Stimulated activated CD4-positive, alpha-beta T cell treated with anti-CD3 and anti-CD28 coated beads, Interleukin-1b, Interleukin-23, amount 100 ng/mL, for 48 hours (primary cell): ENCODE measurements around the gene NUMA1.

Source experiments
- DNase-seq: peaks from one replicate; pipeline ENCODE4 v3.0.0-alpha.2; 2020

NUMA1 gene

DNA sequence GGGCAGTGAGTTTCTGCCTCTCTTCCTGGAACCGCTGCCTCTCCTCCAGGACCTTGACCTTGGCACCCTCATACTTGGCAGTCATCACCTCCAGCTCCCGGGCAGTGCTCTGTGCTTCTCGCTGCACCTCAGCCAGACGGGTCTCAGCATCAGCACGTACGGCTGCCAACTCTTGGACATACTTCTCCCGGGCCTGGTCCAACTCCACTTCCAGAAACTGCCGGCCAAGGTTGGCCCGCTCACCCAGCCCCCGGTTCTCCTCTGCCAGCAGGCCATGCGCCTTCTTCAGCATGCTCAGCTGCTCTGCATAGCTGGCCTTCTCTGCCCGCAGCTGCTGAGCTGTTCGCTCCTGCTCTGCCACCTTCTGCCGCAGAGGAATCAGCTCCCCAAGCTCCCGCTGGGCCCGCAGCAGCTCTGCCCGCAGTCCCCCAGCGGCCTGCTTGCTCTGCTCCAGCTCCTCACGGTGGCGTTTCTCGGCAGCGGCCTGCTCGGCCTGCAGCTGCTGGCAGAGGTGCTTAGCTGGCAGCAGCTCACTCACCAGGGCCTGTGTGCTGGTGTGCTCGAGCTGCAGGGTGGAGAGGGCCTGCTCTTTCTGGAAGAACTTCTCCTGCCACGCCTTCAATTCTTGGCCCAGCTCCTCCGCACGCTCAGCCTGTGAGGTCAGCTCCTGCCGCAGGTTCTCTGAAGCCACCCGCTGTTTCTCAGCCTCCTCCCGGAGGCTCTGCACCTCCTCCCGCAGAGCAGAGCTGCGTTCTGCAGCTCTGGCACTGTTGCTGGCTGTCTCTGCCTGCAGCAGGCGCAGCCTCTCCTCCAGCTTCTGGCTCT is 67.2 kb downstream of the NUMA1 start:
- no peak for DNase-seq

DNA sequence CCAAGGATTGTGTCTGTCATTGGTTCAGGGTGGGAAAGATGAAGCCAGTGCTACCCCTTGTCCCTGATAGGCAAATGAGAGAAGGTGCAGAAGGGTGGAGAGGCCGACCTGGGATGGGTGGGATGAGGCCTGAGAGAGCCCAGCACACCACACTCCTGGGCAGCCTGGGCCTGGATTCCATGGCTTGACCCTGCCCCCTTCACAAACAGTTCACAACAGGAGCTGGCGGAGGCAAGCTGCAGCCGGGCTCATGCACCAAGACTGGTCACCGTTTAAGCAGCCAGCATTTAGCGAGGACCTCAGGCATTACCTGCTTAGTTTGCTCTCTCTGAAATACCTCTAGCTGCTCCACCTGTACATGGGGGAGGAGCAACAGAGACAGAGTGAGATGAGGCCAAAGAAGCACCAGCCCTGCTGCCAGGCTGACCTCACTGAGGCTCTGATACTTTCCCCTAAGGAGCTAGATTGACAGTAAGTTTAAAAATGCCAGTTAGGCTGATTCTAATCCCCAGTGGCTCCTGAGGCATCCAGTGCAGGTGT is 68.2 kb downstream of the NUMA1 start:
- DNase-seq = no peak

- DNase-seq = no peak
Observed at GRCh38 chr11:72010529-72011233, 69.7 kb downstream of the NUMA1 start.

GRCh38 chr11:72009156-72009555 is 71.2 kb downstream of the NUMA1 start:
- no peak for DNase-seq

- no peak for DNase-seq
Observed at GRCh38 chr11:72008728-72009127, 71.6 kb downstream of the NUMA1 start.

GRCh38 chr11:72007587-72007986 is 72.8 kb downstream of the NUMA1 start:
- no peak for DNase-seq

DNA sequence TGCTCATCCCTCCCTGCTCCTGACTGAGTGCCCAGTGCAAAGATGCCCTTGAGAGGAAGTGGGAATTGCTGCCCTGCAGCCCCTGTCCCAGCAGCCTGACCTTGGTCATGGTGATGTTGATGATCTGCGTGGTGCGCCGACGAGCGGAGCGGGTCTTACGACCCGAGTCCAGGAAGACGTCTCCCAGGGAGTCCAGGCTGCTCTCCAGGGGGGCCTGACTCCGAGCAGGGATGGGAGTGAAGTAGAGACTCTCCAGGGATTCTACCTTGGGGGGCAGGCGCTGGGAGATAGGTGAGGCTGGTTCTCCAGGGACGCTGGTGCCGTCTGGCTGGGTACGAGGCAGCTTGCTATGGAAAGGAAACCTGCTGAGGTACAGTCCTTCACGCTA is 73.3 kb downstream of the NUMA1 start:
- no peak for DNase-seq

DNA sequence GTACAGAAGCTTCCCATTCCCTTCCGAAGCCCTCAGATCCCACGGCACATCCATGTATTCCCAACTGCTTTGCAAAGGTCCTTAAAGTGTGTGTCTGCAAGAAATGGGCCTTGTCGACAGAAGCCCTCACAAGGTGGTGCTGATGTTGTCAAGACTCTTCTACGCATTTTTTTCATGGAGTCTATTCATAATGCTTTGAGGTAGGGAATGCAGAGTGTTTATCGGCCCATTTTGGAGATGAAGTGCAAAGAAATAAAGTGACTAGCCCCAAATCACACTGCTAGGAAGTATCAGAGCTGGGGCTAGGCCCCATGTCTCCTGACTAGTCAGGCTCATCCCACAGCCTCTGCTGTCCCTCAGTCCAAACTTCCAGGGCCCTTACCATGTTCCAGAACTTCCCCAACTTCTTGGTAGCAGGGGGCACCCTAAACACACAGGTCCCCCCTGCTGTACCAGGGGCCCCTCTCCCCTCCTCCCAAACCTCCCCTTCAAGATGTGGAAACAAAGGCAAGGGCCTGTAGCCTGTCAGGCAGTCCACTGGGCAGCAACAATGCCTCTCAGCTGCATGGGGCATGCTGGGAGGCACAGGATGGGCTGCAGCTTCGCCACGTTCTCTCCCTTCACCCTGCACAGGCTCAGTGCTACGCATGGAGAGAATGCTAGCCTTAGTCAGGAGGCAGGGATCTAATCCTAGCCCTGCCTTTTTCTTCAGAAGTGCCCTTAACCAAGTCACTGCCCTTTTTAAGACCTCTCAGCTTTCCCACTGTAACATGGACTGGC is 73.8 kb downstream of the NUMA1 start:
- DNase-seq = no peak

- no peak for DNase-seq
Observed at GRCh38 chr11:72005347-72006260, 74.7 kb downstream of the NUMA1 start.

DNA sequence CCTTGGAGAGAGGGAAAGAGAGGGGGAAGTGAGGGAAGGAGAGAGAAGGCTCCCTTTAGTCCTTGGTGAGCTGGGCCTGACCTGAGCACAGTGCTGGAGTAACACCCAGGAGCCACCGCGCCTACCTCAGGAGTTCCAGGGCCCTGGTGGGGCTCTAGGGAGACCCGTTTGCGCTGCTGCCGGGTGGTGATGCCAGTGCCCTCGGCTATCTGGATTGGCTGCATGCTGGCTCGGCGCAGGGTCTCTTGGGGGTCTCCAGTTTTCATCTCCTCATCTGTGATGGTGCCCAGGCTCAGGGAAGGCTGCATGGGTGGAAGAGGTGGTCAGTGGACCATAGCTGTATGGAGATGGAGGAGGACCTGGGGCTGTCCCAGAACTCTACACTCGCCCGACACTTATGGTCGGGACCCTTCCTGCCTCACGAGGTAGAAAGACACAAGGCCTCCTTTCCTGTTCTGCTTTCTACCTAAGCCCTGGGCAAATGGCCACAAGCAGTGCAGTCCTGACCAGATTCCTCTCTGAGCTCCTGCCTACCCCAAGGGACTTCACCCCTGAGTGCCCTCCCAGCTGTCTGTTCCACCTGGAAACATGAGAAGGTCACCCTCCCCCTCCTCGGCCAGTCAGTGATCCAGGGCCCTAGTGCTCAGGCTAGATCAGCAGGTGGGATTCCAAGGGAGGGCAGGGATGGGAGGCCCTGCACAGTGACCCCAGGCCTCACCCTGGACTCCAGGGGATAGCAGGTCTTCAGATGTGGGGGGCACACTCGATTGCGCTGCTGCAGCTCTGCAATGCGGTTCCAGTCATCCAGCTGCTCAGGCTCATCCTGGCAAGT is 75.6 kb downstream of the NUMA1 start:
- no peak for DNase-seq

DNA sequence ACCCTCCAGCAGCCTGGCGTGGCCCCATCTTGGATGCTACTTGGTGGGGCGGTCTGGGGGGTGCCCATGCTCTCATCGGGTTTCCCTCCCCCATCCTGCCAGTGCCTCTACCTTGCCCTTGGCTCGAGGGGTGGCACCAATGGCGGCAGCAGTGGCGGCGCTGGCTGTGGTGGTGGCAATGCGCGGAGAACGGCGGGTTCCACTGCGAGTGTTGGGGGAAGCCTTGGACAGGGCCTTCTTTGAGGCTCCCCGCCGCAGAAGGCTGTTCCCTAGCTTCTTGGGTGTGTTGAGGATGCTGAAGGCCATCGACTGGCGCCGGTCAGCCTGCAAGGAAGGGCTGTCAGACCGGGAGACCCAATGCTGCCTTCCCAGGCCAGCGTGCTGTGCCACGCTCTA is 76.6 kb downstream of the NUMA1 start:
- no peak for DNase-seq

GRCh38 chr11:72002841-72003775 is 77.2 kb downstream of the NUMA1 start:
- DNase-seq = no peak

DNA sequence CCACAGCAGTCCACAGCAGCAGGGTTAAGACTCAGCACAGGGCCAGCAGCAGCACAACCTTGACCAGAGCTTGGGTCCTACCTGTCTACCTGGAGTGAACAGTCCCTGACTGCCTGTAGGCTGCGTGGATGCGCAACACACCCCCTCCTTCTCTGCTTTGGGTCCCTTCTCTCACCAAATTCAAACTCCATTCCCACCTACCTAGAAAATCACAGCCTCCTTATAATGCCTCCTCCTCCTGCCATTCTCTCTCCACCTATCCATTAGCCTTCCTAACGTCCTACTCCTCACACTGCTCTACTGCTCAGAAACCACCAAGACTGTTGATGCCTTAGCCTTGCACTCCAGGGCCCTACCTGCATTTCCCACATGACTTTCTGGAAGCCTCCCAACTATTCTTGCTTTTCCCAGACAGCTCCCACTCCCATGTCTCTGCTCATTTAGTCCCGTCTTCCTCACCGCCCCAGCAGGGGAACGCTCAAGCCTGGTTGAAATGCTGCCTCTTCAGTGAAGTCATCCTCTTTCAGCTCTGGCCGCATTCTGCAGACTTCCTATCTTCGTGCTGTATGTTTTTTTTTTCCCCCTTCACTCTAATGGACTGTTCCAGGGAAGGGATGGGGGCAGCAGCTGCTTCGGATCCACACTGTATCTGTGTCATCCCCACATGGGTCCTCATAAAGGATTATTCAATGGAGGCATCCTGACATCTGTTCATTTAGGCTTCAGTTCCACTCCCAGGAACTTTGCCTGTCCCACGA is 78.3 kb downstream of the NUMA1 start:
- DNase-seq = no peak

- no peak for DNase-seq
Observed at GRCh38 chr11:72001285-72001684, 79.1 kb downstream of the NUMA1 start.

DNA sequence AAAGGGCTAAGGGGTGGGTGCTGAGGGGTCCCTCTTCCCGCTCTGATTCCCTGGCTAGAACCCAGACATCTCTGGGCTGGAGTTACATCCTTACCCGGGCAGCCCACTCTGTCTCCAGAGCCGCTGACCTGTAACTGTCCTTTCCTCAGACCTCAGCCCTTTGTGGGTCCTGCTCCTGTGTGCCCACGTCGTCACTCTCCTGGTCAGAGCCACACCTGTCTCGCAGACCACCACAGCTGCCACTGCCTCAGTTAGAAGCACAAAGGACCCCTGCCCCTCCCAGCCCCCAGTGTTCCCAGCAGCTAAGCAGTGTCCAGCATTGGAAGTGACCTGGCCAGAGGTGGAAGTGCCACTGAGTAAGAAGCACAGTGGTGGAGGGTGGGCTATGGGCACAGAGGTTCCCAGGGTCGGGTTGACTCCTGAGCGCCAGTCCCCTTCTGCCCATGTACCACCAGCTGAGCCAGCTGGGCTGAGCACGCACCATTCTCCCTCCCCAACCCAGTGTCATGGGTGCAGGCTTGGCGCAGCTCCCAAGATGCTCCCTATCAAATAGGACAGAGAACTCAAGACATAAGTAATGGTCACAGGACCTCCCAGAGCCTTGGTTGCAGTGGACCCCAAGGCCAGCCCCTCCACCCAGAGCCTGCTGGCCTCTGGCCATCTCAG is 80.0 kb downstream of the NUMA1 start:
- DNase-seq = no peak

- no peak for DNase-seq
Observed at GRCh38 chr11:71999798-72000197, 80.5 kb downstream of the NUMA1 start.

DNA sequence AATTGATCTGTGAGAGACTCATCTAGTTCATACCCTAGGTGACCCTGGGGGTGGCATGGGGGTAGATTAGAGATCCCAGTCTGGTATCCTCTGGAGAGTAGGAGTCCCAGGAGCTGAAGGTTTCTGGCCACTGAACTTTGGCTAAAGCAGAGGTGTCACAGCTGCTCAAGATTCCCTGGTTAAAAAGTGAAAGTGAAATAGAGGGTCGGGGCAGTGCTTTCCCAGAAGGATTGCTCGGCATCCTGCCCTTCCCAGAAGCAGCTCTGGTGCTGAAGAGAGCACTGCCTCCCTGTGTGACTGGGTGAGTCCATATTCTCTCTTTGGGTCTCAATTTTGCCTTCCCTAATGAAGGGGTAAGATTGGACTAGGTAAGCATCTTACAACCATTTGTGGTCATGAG is 81.0 kb downstream of the NUMA1 start:
- no peak for DNase-seq

DNA sequence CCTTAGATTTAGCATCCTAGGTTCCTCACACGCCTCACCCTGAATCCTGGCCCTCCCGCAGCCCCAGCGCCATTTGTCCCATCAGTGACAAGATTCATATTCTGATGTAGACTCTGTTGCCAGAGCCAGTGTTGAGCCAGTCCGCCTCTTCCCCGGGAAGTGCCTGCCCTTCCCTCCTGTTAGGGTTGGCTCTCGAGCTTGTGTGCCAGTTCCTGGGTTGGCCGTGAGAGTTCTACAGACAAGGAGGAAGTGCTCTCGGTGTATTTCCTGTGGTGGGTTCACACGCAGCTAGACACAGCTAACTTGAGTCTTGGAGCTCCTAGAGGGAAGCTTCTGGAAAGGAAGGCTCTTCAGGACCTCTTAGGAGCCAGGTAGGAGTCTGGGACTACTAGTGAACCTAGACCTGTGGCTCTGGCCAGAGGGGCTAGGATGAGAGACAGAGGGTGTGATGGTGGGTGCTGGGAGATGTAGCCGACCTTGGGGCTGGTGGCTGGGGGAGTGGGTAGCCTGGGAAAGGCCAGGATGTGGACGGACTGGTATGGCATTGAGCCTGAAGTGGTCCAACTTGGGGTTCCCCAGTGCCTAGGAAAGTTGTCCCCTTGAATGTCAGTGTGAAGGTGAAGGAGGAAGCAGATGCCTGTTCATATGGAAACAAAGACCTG is 81.6 kb downstream of the NUMA1 start, which contains the start of gene IL18BP:
Gene IL18BP, plus strand, starts transcription at position 261 of the 662 bp plus-strand sequence. CDS start 1,076 bp downstream, outside the sequence.
- DNase-seq = no peak
